Transverse colon (tissue), 4 donors: Measurements from ENCODE around the gene AOPEP. TPM values are rescaled to one million over a fixed set of nuclear protein-coding genes. Genes with fewer than 3 reads are reported as not detected.

Experiments
- DNase-seq: peaks from one replicate; pipeline ENCODE4 v3.0.0-alpha.2; 2019
- H3K27ac ChIP-seq, 4 donors: fragments of 200-600 bp; sonication (generic); 2 replicates each; pipeline ENCODE4 v1.5.1; 2016 to 2018; ENCODE audit warnings: inconsistent platforms in 4 of 4
- H3K27me3 ChIP-seq: fragments of 200-600 bp; sonication (generic); 2 replicates; pipeline ENCODE4 v1.5.1; 2017; ENCODE audit warnings: inconsistent platforms
- H3K36me3 ChIP-seq, 4 donors: fragments of 200-600 bp; sonication (generic); 2 replicates each; pipeline ENCODE4 v1.5.1; 2017 to 2019; ENCODE audit warnings: inconsistent platforms in 4 of 4
- H3K4me1 ChIP-seq, 4 donors: fragments of 200-600 bp; sonication (generic); 2 replicates each; pipeline ENCODE4 v1.5.1; 2017 to 2020; ENCODE audit warnings: inconsistent platforms in 4 of 4
- H3K4me3 ChIP-seq, 4 donors: fragments of 200-600 bp; sonication (generic); 1 replicate in 1 of 4; 2 replicates in 3 of 4; pipeline versions ENCODE4 v1.5.1 to v1.6.1; 2017 to 2019; ENCODE audit warnings: inconsistent platforms in 4 of 4
- H3K9me3 ChIP-seq, 2 donors: fragments of 200-600 bp; sonication (generic); 2 replicates each; pipeline ENCODE4 v1.5.1; 2017 to 2019; ENCODE audit warnings: inconsistent platforms in 2 of 2
- CTCF ChIP-seq, 5 experiments: fragments of 200-600 bp in 3 of 5; fragments of 450-650 bp in 2 of 5; sonication (generic) in 3 of 5; IDR thresholded peaks; 1 replicate in 2 of 5; 2 replicates in 3 of 5; pipeline ENCODE4 v1.5.1; 2016 to 2017; ENCODE audit warnings: antibody characterized with exemption in 5 of 5, inconsistent platforms in 3 of 5, mild to moderate bottlenecking in 2 of 5, moderate library complexity in 1 of 5
- EP300 ChIP-seq: sonication (generic); formaldehyde crosslinking; IDR thresholded peaks from one replicate; pipeline ENCODE4 v1.6.1; 2017; ENCODE audit warnings: antibody characterized with exemption, low read depth
- POLR2A ChIP-seq: fragments of 450-650 bp; IDR thresholded peaks from one replicate; pipeline ENCODE4 v1.6.1; 2016; ENCODE audit warnings: antibody characterized with exemption, mild to moderate bottlenecking, moderate library complexity
- POLR2AphosphoS5 ChIP-seq, 3 donors: sonication (generic); formaldehyde crosslinking; IDR thresholded peaks; one replicate each; pipeline ENCODE4 v1.6.1; 2016; ENCODE audit warnings: antibody characterized with exemption in 3 of 3
- WGBS, 2 donors: methylation state at CpG; one replicate each; pipeline ENCODE4 v1.1.5; 2018; ENCODE audit warnings: low coverage in 1 of 2; 5-methylcytosine and 5-hydroxymethylcytosine counted together
- in situ Hi-C, 4 donors: fragments of 200-750 bp; cut with MboI; loops; one replicate each; pipeline versions ENCODE4 v1.15.0 to v1.15.1; 2017; ENCODE audit warnings: low sequenced_read_pairs in 3 of 4, low pct_ligation_motif_present in 1 of 4, low pct_unique_long_range_greater_than_20kb in 1 of 4
- intact Hi-C: fragments of 100-400 bp; cut with DNase I; formaldehyde crosslinking; loops from one replicate; pipeline ENCODE4 v1.15.1; 2023; ENCODE audit warnings: low total_unique reads
- total RNA-seq, 4 donors: library from RNA; depleted of rRNA; stranded (reverse); fragments of >200 nt; gene quantifications; one replicate each; pipeline ENCODE4 v1.1.0, GENCODE V29; 2016

AOPEP gene
- total RNA-seq, 4 donors from 2014 or later = 53.0 to 129 (median 92.7) TPM

- no peak for DNase-seq
- H3K4me3 ChIP-seq = no peak overlapping the region
- no peaks in the 10 kb centered on the region for H3K9me3 ChIP-seq
- intact Hi-C loops (no loop called here), in situ Hi-C loops (no loop called here)
- H3K4me1 ChIP-seq = peaks cover 20 to 53% (median 30%) of the 10 kb centered on the region in 4 donors
- H3K27me3 ChIP-seq = no peaks in the 10 kb centered on the region
- H3K36me3 ChIP-seq = no peaks in the 10 kb centered on the region
- peak overlapping the region; percentile 75 to 84 (median 80) for H3K27ac ChIP-seq
- TF ChIP-seq EP300 = no peak
- no peak for TF ChIP-seq POLR2A
- no peak for TF ChIP-seq CTCF (IDR thresholded peaks at IDR 0.05)
- TF ChIP-seq POLR2AphosphoS5 (IDR thresholded peaks at IDR 0.05) = no peak
- 57 to 70% methylated on average over 6 to 11 of the region's 11 CpGs for WGBS, 2 donors
Observed at GRCh38 chr9:94923326-94924089, 197.0 kb downstream of the AOPEP start.

- Histone ChIP-seq H3K27me3 (no peaks in the 10 kb centered on the region), H3K36me3 (no peaks in the 10 kb centered on the region), H3K9me3 (no peaks in the 10 kb centered on the region), H3K27ac (peak overlapping the region in 3 of 4 donors; percentile 6 to 19 (median 7)), H3K4me3 (no peak overlapping the region), H3K4me1 (peaks cover 20 to 52% (median 33%) of the 10 kb centered on the region in 4 donors)
- intact Hi-C loops (no loop called here), in situ Hi-C loops (loop anchor here in 1 of 4 donors (25.0 kb wide), 1 partner anchor 89 kb away; no protein-coding TSS in a partner anchor)
- WGBS, 2 donors = 60 to 79% methylated on average over 1 to 10 of the region's 10 CpGs
- no peak for DNase-seq
- TF ChIP-seq POLR2A (no peak), CTCF (IDR thresholded peaks at IDR 0.05) (no peak), POLR2AphosphoS5 (IDR thresholded peaks at IDR 0.05) (no peak), EP300 (no peak)
Observed at GRCh38 chr9:94925751-94926430, 199.4 kb downstream of the AOPEP start.

GRCh38 chr9:94926431-94926800 is 199.9 kb downstream of the AOPEP start:
- Histone ChIP-seq H3K36me3 (no peaks in the 10 kb centered on the region), H3K27ac (peak overlapping the region in 3 of 4 donors; percentile 6 to 19 (median 7)), H3K4me3 (no peak overlapping the region), H3K4me1 (peaks cover 20 to 53% (median 33%) of the 10 kb centered on the region in 4 donors), H3K9me3 (no peaks in the 10 kb centered on the region), H3K27me3 (no peaks in the 10 kb centered on the region)
- in situ Hi-C loops = loop anchor here in 1 of 4 donors (25.0 kb wide), 1 partner anchor 89 kb away; no protein-coding TSS in a partner anchor
- 74% methylated on average over 6 of the region's 7 CpGs; no CpG with 5 or more reads in 1 of the 2 donors for WGBS, 2 donors
- peak; percentile 34 for DNase-seq
- no peak for TF ChIP-seq POLR2A
- no peak for TF ChIP-seq POLR2AphosphoS5 (IDR thresholded peaks at IDR 0.05)
- no peak for TF ChIP-seq CTCF (IDR thresholded peaks at IDR 0.05)
- no peak for TF ChIP-seq EP300
- intact Hi-C loops = no loop called here

GRCh38 chr9:94927048-94927761 is 200.7 kb downstream of the AOPEP start:
- Histone ChIP-seq H3K4me1 (peaks cover 14 to 53% (median 29%) of the 10 kb centered on the region in 4 donors), H3K4me3 (no peak overlapping the region), H3K36me3 (no peaks in the 10 kb centered on the region), H3K27me3 (no peaks in the 10 kb centered on the region), H3K27ac (peak overlapping the region in 1 of 4 donors; percentile 19), H3K9me3 (no peaks in the 10 kb centered on the region)
- TF ChIP-seq POLR2AphosphoS5 (IDR thresholded peaks at IDR 0.05) (no peak), CTCF (IDR thresholded peaks at IDR 0.05) (no peak), EP300 (no peak), POLR2A (no peak)
- 86 to 95% methylated on average over 8 to 12 of the region's 12 CpGs for WGBS, 2 donors
- DNase-seq = no peak
- intact Hi-C loops (no loop called here), in situ Hi-C loops (loop anchor here in 1 of 4 donors (25.0 kb wide), 1 partner anchor 90 kb away; no protein-coding TSS in a partner anchor)
